A204.1 (cell line): ENCODE measurements around the gene CEP55.
"Not testable (repeated sequence)": the region's sequence is repeated elsewhere in the genome, so short reads cannot be mapped to it uniquely, and the experiment has no call there.

Experiments
- FAIRE-seq: peaks from 2 replicates; lab custom pipeline; 2012; peaks lifted over from hg19 to GRCh38; lab: Jason Lieb, UNC

The CEP55 gene

DNA sequence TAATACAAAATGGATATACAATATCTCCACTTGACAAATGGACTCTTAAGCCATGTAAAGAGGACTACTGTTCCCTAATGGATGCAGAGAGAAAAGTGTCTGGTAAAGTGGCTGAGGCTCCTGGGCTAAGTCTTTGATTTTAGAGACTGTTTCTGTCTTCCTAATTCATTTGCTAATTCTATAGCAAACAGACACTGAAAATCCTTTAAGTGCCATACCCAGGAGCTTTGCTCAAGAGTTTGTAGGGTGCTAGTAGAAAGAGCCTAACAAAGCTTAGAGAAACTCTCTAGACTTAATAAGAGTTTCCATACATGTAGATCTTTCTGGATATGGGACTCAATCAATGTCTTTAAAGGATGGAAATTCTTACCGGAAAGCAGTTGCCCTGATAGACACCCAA is 16.7 kb downstream of the CEP55 start:
- no peak for FAIRE-seq

DNA sequence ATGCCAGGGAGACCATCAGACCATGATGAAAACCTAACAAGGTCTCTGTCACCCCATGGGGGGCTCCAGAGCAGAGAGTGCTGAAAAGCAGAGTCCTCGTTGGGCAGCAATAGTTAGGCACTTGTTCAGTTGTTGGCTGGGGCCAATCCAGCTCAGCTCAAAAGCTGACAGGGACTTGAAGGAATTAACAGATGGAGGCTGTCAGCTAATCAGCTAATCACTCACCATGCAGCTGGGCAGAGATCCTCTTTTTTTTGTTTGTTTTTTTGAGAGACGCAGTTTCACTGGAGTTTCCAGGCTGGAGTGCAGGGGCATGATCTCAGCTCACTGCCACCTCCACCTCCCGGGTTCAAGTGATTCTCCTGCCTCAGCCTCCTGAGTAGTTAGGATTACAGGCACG is 18.1 kb downstream of the CEP55 start:
- FAIRE-seq, result no peak

DNA sequence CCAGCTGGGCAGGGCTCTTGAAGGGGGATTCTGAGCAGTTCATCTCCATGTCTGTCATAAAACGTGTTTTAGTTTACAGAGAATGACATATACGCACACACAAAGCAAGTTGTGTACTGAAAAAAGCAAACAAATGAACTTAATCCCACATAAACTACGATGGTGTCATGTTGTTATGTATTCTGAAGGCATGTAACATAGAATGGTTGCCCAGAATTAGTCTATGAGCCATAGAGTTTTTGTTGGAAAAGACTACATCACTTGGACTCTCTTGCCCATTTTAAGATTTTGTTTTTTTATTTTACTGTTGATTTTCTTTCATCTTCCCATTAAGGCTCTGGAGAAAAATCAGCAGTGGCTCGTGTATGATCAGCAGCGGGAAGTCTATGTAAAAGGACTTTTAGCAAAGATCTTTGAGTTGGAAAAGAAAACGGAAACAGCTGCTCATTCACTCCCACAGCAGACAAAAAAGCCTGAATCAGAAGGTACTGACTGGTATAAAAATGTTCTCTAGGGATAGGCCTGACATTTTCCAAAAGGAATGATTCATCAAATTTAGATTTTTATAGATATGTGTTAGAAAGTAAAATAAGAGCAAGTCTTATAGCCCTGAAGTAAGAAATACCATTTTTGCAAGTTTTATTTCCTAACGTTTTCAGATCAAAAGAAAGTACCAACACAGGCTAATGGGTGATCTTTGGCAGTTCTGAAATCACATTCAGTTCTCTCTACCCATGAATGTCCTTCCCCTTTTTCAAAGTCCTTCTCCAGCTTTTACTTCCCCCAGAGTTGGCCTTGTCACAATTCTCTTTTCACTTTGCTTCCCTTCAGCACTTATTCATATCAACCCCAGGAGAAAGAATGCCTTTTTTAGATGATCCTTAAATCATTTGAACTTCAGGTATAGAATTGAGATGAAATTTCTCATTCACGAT is 18.9 kb downstream of the CEP55 start:
- no peak for FAIRE-seq

DNA sequence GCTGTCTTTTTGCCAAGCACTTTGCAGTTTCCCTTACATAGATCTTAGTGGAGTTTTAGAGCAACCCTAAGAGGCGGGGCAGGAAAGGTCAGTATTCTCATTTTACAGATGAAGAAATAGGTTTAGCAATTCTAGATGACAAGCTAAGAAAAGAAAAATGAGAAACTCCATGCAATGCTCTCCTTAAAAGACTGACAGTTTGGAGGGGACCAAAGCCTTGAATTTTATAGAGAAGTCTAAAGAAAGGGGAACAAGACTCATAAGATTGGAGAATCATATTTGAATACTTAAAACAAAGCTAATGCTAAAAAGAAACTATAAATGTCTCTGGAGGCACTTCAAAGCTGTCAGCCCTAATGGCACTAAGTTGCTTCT is 19.6 kb downstream of the CEP55 start:
- no peak for FAIRE-seq

DNA sequence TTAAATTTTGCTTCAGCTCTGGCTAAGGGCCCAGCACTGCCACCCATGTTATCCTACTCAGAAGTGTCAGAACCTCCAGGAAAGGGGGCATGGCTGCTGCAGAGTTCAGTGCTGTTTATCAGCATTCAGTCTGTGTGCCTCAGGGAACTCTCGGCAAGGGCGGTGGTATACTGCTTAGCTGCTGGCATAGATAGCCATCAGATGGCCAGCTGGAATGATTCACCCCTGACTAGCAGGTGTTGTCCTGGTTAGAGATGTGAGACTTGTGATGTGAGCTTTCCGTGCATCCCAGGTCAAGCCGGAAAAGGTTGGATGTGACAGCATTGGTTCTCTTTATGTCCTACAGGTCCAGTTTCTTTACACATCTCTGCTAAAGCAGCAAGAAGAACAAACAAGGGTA is 22.1 kb downstream of the CEP55 start:
- FAIRE-seq, result no peak

DNA sequence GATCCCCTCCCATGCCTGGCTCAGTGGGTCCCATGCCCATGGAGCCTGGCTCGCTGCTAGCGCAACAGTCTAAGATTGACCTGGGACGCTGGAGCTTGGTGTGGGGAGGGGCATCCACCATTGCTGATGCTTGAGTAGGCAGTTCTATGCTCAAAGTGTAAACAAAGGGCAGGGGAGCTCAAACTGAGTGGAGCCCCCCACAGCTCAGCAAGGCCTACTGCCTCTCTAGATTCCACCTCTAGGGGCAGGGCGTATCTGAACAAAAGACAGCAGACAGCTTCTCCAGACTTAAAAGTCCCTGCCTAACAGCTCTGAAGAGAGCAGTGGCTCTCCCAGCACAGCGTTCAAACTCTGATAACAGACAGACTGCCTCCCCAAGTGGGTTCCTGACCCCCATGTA is 38.9 kb downstream of the CEP55 start:
- no peak for FAIRE-seq

DNA sequence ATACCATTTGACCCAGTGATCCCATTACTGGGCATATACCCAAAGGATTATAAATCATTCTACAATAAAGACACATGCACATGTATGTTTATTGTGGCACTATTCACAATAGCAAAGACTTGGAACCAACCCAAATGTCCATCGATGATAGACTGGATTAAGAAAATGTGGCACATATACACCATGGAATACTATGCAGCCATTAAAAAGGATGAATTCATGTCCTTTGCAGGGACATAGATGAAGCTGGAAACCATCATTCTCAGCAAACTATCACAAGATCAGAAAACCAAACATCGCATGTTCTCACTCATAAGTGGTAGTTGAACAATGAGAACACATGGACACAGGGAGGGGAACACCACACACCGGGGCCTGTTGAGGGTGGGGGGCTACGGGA is 44.5 kb downstream of the CEP55 start:
- not testable (repeated sequence) for FAIRE-seq

DNA sequence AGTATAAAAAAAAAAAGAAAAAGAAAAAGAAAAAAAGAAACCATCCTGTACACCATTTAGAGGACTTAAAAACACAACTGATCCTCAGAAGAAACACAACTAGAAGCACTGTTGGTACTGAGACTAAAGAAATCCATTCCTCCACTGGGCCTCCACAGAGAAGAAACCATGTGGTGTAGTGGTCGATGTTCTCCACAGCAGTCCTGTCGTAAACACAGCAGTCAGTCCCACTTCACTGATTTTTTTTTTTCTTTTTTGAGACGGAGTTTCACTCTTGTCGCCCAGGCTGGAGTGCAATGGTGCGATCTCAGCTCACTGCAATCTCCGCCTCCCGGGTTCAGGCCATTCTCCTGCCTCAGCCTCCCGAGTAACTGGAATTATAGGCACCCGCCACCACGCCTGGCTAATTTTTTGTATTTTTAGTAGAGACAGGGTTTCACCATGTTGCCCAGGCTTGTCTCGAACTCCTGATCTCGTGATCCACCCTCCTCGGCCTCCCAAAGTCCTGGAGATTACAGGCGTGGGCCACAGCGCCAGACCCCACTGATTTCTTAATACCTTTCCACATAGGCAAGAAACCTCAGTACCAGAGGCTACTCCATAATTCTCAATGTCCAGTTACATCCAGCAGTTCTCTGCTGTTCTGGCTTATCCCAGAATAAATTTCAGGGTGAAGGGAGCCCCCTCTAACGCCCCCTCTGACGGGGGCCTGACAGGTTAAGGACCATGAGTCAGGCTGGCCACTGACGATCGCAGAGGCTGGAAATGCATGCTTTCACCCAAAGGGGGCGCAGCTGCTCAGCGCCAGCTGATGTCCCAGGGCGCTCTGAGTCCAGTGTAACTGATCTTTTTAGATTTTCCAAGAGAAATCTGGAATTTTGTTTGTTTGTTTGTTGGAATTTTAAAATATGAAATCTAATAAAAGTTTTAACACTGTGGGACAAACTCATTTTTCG is 45.3 kb downstream of the CEP55 start:
- no peak for FAIRE-seq

DNA sequence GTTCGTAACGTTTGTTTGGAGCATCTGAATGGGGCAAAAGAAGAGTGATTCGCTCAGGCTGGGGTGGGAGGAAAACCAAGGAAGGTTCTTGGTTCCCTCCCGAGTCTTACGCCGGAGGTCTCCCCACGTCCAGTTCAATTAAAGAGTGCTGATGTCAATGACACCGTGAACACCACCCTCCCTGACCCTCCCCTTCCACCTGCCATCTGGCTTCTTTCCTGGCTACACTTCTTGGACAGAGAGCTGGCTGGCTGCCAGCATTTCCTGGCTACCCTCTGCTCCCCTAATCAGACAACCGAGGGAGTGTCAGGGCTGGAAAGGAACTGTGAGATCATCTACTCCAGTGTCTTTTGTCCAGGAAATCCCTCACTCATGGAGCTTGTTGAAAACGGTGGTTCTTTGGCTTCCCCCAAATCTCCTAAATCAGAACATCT is 46.0 kb downstream of the CEP55 start:
- FAIRE-seq, result no peak

DNA sequence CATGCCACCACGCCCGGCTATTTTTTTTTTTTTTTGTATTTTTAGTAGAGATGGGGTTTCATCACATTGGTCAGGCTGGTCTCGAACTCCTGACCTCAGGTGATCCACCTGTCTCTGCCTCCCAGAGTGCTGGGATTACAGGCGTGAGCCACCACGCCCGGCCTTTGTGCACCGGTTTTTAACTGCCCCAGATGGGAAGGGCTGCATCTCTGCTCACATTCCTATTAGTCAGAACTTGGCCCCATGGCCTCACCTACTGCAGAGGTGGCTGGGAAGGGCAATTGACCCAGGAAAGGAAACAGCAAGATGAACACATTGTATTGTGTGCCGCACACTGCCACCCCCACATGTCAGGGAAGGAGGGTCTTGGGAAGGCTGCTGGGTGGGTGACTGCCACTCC is 50.6 kb downstream of the CEP55 start:
- not testable (repeated sequence) for FAIRE-seq

DNA sequence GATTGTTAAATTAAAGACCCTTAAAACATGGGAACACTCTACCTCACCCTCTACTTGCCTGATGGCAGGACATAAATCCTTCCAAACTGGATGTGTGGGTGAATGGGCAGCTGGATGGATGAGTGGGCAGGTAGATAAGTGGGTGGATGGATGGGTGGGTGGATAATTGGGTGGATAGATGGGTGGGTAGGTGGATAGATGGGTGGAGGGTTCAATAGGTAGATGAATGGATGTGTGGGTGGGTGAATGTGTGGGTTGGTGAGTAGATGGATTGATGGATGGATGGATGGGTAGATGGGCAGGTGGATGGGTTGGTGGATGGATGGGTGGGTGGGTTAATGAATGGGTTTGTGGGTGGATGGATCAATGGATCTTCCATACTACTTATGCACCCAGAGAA is 51.1 kb downstream of the CEP55 start:
- FAIRE-seq, result no peak

DNA sequence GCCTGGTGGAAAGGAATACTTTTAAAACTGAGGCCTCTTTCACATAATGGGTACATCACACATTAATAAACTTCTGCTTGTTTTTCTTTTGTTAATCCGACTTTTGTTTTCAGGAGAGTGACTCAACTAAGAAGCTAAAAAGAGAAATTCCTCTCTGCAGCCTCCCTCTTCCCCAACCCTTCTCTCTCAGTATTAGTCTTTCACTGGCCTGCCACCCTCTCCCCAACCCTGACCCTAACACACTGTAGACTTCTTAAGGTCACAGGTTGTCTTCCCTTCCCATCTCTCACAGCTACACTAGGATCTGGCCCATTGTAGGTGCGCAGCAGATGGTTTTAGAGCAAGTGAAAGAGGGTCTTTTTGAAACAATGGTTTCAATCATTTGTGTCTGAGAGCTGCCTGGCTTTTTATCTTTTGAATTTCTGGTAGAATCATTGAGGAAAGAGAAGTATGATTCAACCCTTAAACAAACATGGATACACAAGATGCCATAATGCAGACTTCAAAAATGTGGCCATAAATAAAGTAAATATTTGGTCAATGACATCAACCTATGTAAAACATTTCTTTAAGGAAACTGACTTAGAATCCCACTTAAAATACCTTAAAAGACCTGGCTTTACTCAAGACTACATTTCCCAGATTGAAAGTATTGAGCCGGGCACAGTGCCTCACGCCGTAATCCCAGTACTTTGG is 52.1 kb downstream of the CEP55 start:
- no peak for FAIRE-seq

DNA sequence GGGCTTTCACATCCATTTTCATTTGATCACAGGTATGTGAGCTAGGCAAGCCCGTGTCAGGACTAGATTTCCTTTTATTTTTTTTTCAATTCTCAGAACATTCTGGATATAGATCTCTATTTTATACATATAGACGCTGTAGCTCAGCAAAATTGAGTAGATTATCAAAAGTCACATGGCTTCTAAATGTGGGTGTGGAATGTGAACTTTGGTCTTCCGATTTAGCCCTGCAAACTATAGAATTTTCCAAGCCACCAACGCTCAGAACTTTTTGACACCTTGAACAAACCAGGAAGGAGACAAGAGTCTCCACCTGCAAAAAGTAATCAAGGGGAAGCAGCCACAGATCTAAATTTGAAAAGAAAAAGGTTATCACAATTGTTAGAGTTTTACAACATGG is 54.2 kb downstream of the CEP55 start:
- FAIRE-seq, result no peak

DNA sequence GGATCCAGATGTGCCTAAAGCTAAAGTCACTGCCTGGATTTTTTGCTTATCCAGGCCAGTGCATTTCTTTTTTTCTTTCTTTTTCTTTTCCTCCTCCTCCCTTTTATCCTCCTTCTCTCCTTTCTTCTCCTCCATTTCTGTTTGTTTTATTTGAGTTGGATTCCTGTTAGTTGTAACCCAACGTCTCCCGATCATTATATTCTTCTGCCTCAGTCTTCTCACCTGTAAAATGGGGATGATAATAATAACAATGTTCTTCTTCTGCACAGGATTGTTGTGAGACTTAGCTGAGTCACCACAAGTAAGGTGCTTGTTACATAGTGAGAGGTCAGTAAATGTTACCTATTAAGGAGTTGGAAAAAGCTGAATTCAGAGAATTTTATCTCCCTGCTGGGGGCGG is 56.4 kb downstream of the CEP55 start:
- FAIRE-seq, result no peak

DNA sequence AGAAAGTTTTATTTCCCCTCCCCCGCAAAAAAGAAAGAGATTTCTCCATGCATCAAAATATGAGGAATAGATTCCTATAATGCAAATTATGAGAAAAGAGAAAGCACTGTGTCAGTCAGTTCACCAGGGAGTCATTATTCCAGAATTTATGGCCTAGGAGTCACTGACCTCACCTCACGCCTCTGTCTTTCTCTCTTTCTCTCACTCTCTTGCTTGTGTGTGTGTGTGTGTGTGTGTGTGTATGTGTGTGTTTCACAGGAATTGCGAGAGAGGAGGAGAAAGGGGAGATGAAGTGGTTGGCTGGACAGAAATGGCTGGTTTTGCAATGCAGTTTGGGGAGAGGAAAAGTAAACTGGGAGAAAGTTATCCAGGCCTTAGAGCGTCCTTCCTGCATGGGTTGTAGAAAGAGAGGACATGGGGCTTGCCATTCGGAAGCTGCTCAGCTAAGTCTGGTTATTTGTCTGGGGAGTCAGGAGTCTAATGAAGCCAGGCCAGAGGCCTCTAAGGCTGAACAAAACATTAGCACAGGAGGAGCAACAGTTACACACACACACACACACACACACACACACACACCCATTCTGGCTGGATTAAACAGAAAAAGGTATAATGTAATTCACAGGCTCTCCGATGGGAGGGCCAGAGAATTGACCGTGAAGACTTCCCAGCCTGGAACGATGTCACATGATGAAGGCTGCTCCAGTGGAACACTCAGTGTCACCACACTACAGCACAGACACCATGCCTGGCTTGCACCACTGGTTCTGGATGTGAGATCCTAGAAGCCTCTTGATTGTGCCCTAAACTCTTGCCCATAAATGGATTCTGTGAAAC is 57.3 kb downstream of the CEP55 start:
- FAIRE-seq, result no peak

DNA sequence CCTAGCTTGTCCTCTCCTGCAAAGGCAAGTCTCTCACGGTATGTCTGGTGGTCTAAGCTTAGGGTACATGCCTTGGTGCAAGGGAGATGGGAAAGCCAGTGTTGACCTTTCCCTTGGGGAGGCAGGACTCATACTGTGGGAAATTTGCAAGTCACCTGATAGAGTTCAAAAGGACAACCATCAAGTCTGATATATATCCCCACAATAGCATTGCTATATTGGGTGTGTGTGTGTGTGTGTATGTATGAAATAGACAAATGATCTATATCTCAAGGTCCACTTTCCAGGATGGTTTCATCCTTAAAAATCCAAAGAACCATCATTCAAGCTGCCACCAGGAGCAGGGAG is 57.9 kb downstream of the CEP55 start:
- no peak for FAIRE-seq

DNA sequence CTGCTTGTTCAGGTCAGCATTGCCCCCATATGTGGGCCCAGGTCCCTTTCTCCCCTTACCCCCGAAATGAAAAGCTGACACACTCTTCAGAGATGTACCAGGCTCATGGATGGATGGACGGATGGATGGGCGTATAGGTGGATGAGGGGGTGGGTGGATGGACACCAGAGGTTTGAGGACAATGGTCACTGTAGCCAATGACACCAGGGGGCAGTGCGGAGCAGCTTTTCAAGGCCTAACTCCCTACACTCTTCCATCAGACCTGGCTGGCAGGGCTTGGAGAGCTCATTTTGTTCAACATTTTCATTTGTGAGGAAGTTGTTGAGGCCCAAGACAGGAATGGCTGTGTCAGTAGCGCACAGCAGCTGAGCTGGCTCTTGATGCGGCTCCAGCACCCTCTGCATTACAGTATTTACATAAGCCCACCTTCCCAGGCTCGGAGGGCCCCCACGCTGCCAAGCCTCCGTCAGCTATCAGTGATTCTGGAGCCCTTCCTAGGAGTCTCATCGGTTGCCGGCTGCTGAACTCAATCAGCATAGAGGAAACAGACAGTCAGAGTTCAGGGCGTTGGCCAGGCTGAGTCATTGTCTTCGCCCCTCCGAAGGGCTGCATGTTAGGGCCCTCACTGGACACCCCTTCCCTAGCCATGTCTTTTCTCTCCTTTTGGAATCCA is 58.5 kb downstream of the CEP55 start:
- peak; percentile 41 for FAIRE-seq

DNA sequence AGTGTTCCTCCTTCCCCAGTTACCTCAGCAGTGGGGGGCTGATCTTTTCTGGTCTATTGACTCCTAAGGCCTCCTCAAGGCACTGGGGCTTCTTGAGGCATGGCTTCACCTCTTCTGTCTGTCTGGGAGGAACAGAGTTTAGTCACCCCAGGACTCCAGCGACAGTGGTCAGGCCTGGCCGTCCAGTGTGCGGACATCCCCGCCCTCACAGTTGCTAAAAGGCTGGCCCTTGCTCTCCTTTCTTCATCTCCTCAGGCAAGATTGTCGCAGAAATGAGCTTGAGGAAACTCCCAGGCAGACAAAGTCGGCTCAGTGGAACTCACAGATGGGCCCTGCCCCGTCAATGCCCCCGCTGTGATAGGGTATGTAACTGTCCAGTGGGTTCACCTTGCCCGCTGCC is 63.1 kb downstream of the CEP55 start:
- no peak for FAIRE-seq

DNA sequence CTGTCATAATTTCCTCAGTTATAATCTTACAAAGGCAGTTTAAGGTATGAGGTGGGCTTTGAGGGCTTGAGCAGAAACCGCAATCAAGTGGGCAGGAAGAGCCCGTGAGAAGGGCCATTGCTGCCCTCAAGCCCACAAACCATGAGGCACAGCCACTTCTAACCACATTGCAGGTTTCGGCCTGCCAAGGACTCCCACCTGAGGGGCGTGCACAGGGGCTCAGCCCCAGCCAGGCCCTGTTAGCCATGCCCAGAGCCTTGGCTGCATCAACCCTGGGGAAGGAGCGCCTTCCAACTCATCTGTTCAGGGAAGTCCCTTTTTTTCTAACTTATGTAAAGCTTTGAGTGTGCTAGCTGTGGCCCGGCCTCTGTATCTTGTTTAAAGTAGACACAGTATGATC is 64.1 kb downstream of the CEP55 start:
- no peak for FAIRE-seq

DNA sequence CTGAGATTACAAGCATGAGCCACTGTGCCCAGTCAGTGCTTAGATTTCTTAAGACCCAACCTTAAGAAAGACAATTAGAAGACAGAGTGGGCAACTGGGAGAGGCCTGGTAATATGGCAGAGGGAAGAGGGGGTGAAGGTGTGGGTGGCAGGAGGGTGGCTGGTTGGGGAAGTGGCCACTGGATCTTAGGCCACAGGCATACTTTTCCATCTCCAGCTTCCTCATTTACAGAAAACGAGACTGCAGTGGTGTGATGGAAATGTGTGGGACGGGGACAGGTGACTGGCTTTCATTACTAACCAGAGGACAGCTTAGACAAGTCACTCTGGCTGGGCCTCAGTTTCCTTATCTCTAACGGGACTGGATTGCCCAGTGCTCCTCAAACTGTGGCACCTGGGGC is 69.0 kb downstream of the CEP55 start:
- no peak for FAIRE-seq
